ENCODE results near the gene MCEMP1.

The MCEMP1 gene

GRCh38 chr19:7670150-7670783 lies 6.6 kb upstream of the MCEMP1 start:
- Histone ChIP-seq H3K27me3 (ENCODE audit: control insufficient read depth in 5 of 5, insufficient read depth in 4 of 5, low read length in 5 of 5) (peaks cover 4 to 23% (median 20%) of the 10 kb centered on the region in 5 donors), H3K9ac (ENCODE audit: low read length in 5 of 5) (no peak overlapping the region), H3K9me3 (ENCODE audit: control insufficient read depth in 5 of 5, low read length in 5 of 5) (peaks cover 0 to 7% (median 5%) of the 10 kb centered on the region in 5 donors), H3K36me3 (ENCODE audit: control insufficient read depth in 5 of 5, insufficient read depth in 5 of 5, low read length in 5 of 5) (no peaks in the 10 kb centered on the region), H3K27ac (ENCODE audit: low read depth, low read length) (no peak overlapping the region), H3K4me1 (ENCODE audit: control insufficient read depth in 5 of 5, insufficient read depth in 5 of 5, low read length in 5 of 5) (peaks cover 0 to 5% (median 0%) of the 10 kb centered on the region in 5 donors), H3K4me3 (ENCODE audit: low read depth in 1 of 5, low read length in 5 of 5) (peak overlapping the region in 1 of 5 donors; percentile 32)

GRCh38 chr19:7670790-7671189 lies 6.1 kb upstream of the MCEMP1 start:
- peaks cover 0 to 5% (median 0%) of the 10 kb centered on the region in 5 donors for H3K4me1 ChIP-seq (ENCODE audit: control insufficient read depth in 5 of 5, insufficient read depth in 5 of 5, low read length in 5 of 5)
- no peak overlapping the region for H3K9ac ChIP-seq (ENCODE audit: low read length in 5 of 5)
- H3K27me3 ChIP-seq (ENCODE audit: control insufficient read depth in 5 of 5, insufficient read depth in 4 of 5, low read length in 5 of 5): peaks cover 4 to 23% (median 20%) of the 10 kb centered on the region in 5 donors
- no peak overlapping the region for H3K4me3 ChIP-seq (ENCODE audit: low read depth in 1 of 5, low read length in 5 of 5)
- no peak overlapping the region for H3K27ac ChIP-seq (ENCODE audit: low read depth, low read length)
- no peaks in the 10 kb centered on the region for H3K36me3 ChIP-seq (ENCODE audit: control insufficient read depth in 5 of 5, insufficient read depth in 5 of 5, low read length in 5 of 5)
- H3K9me3 ChIP-seq (ENCODE audit: control insufficient read depth in 5 of 5, low read length in 5 of 5): peaks cover 0 to 7% (median 5%) of the 10 kb centered on the region in 5 donors

GRCh38 chr19:7672522-7672921 lies 4.4 kb upstream of the MCEMP1 start:
- Histone ChIP-seq H3K27me3 (ENCODE audit: control insufficient read depth in 5 of 5, insufficient read depth in 4 of 5, low read length in 5 of 5) (peaks cover 4 to 30% (median 23%) of the 10 kb centered on the region in 5 donors), H3K4me1 (ENCODE audit: control insufficient read depth in 5 of 5, insufficient read depth in 5 of 5, low read length in 5 of 5) (peaks cover 0 to 9% (median 0%) of the 10 kb centered on the region in 5 donors), H3K4me3 (ENCODE audit: low read depth in 1 of 5, low read length in 5 of 5) (no peak overlapping the region), H3K36me3 (ENCODE audit: control insufficient read depth in 5 of 5, insufficient read depth in 5 of 5, low read length in 5 of 5) (no peaks in the 10 kb centered on the region), H3K27ac (ENCODE audit: low read depth, low read length) (no peak overlapping the region), H3K9me3 (ENCODE audit: control insufficient read depth in 5 of 5, low read length in 5 of 5) (peaks cover 0 to 7% (median 5%) of the 10 kb centered on the region in 5 donors), H3K9ac (ENCODE audit: low read length in 5 of 5) (no peak overlapping the region)

- Histone ChIP-seq H3K27me3 (ENCODE audit: control insufficient read depth in 5 of 5, insufficient read depth in 4 of 5, low read length in 5 of 5) (peaks cover 10 to 43% (median 35%) of the 10 kb centered on the region in 5 donors), H3K27ac (ENCODE audit: low read depth, low read length) (no peak overlapping the region), H3K9ac (ENCODE audit: low read length in 5 of 5) (no peak overlapping the region), H3K9me3 (ENCODE audit: control insufficient read depth in 5 of 5, low read length in 5 of 5) (peaks cover 0 to 8% (median 5%) of the 10 kb centered on the region in 5 donors), H3K4me1 (ENCODE audit: control insufficient read depth in 5 of 5, insufficient read depth in 5 of 5, low read length in 5 of 5) (peaks cover 0 to 13% (median 0%) of the 10 kb centered on the region in 5 donors), H3K36me3 (ENCODE audit: control insufficient read depth in 5 of 5, insufficient read depth in 5 of 5, low read length in 5 of 5) (no peaks in the 10 kb centered on the region), H3K4me3 (ENCODE audit: low read depth in 1 of 5, low read length in 5 of 5) (no peak overlapping the region)
Measured at GRCh38 chr19:7674010-7675005, 2.6 kb upstream of the MCEMP1 start.

- Histone ChIP-seq H3K4me3 (ENCODE audit: low read depth in 1 of 5, low read length in 5 of 5) (no peak overlapping the region), H3K27me3 (ENCODE audit: control insufficient read depth in 5 of 5, insufficient read depth in 4 of 5, low read length in 5 of 5) (peaks cover 13 to 34% (median 29%) of the 10 kb centered on the region in 5 donors), H3K9me3 (ENCODE audit: control insufficient read depth in 5 of 5, low read length in 5 of 5) (peaks cover 0 to 9% (median 5%) of the 10 kb centered on the region in 5 donors), H3K36me3 (ENCODE audit: control insufficient read depth in 5 of 5, insufficient read depth in 5 of 5, low read length in 5 of 5) (no peaks in the 10 kb centered on the region), H3K27ac (ENCODE audit: low read depth, low read length) (no peak overlapping the region), H3K4me1 (ENCODE audit: control insufficient read depth in 5 of 5, insufficient read depth in 5 of 5, low read length in 5 of 5) (peaks cover 0 to 21% (median 9%) of the 10 kb centered on the region in 5 donors), H3K9ac (ENCODE audit: low read length in 5 of 5) (no peak overlapping the region)
Measured at GRCh38 chr19:7676376-7676775, 514 bp upstream of the MCEMP1 start.

- Histone ChIP-seq H3K4me3 (ENCODE audit: low read depth in 1 of 5, low read length in 5 of 5) (no peak overlapping the region), H3K27me3 (ENCODE audit: control insufficient read depth in 5 of 5, insufficient read depth in 4 of 5, low read length in 5 of 5) (peaks cover 9 to 25% (median 21%) of the 10 kb centered on the region in 5 donors), H3K36me3 (ENCODE audit: control insufficient read depth in 5 of 5, insufficient read depth in 5 of 5, low read length in 5 of 5) (peaks cover 0 to 6% (median 5%) of the 10 kb centered on the region in 5 donors), H3K9me3 (ENCODE audit: control insufficient read depth in 5 of 5, low read length in 5 of 5) (peaks cover 0 to 9% (median 5%) of the 10 kb centered on the region in 5 donors), H3K9ac (ENCODE audit: low read length in 5 of 5) (no peak overlapping the region), H3K4me1 (ENCODE audit: control insufficient read depth in 5 of 5, insufficient read depth in 5 of 5, low read length in 5 of 5) (peaks cover 0 to 32% (median 17%) of the 10 kb centered on the region in 5 donors), H3K27ac (ENCODE audit: low read depth, low read length) (no peak overlapping the region)
Measured at GRCh38 chr19:7677669-7678311, 900 bp downstream of the MCEMP1 start.

- H3K9ac ChIP-seq (ENCODE audit: low read length in 5 of 5): no peak overlapping the region
- no peak overlapping the region for H3K27ac ChIP-seq (ENCODE audit: low read depth, low read length)
- peaks cover 9 to 25% (median 21%) of the 10 kb centered on the region in 5 donors for H3K27me3 ChIP-seq (ENCODE audit: control insufficient read depth in 5 of 5, insufficient read depth in 4 of 5, low read length in 5 of 5)
- peaks cover 0 to 32% (median 17%) of the 10 kb centered on the region in 5 donors for H3K4me1 ChIP-seq (ENCODE audit: control insufficient read depth in 5 of 5, insufficient read depth in 5 of 5, low read length in 5 of 5)
- H3K9me3 ChIP-seq (ENCODE audit: control insufficient read depth in 5 of 5, low read length in 5 of 5): peaks cover 0 to 4% (median 0%) of the 10 kb centered on the region in 5 donors
- H3K36me3 ChIP-seq (ENCODE audit: control insufficient read depth in 5 of 5, insufficient read depth in 5 of 5, low read length in 5 of 5): peaks cover 0 to 18% (median 12%) of the 10 kb centered on the region in 5 donors
- no peak overlapping the region for H3K4me3 ChIP-seq (ENCODE audit: low read depth in 1 of 5, low read length in 5 of 5)
Measured at GRCh38 chr19:7678971-7679751, 2.3 kb downstream of the MCEMP1 start.

- Histone ChIP-seq H3K27me3 (ENCODE audit: control insufficient read depth in 5 of 5, insufficient read depth in 4 of 5, low read length in 5 of 5) (peaks cover 9 to 25% (median 21%) of the 10 kb centered on the region in 5 donors), H3K36me3 (ENCODE audit: control insufficient read depth in 5 of 5, insufficient read depth in 5 of 5, low read length in 5 of 5) (peaks cover 0 to 22% (median 12%) of the 10 kb centered on the region in 5 donors), H3K9me3 (ENCODE audit: control insufficient read depth in 5 of 5, low read length in 5 of 5) (peaks cover 0 to 3% (median 0%) of the 10 kb centered on the region in 5 donors), H3K4me3 (ENCODE audit: low read depth in 1 of 5, low read length in 5 of 5) (peak overlapping the region; percentile 68 to 95 (median 93)), H3K4me1 (ENCODE audit: control insufficient read depth in 5 of 5, insufficient read depth in 5 of 5, low read length in 5 of 5) (peaks cover 0 to 32% (median 16%) of the 10 kb centered on the region in 5 donors), H3K27ac (ENCODE audit: low read depth, low read length) (no peak overlapping the region), H3K9ac (ENCODE audit: low read length in 5 of 5) (peak overlapping the region in 3 of 5 donors; percentile 59 to 94 (median 91))
Measured at GRCh38 chr19:7679771-7680605, 3.1 kb downstream of the MCEMP1 start.
